ENCODE data around the gene IMPG1.

- no peak for TF ChIP-seq CTCF (IDR thresholded peaks at IDR 0.05)
- no peak for TF ChIP-seq POLR2A (IDR thresholded peaks at IDR 0.05)
Measured at GRCh38 chr6:75892384-75892783, 180.1 kb downstream of the IMPG1 start.
